Measurements from ENCODE around the gene SORCS2. TPM values are rescaled to one million over a fixed set of nuclear protein-coding genes. Genes with fewer than 3 reads are reported as not detected.

The SORCS2 gene
- total and polyA plus RNA-seq, 7 donors = 0.18 to 1.5 (median 0.36) TPM

DNA sequence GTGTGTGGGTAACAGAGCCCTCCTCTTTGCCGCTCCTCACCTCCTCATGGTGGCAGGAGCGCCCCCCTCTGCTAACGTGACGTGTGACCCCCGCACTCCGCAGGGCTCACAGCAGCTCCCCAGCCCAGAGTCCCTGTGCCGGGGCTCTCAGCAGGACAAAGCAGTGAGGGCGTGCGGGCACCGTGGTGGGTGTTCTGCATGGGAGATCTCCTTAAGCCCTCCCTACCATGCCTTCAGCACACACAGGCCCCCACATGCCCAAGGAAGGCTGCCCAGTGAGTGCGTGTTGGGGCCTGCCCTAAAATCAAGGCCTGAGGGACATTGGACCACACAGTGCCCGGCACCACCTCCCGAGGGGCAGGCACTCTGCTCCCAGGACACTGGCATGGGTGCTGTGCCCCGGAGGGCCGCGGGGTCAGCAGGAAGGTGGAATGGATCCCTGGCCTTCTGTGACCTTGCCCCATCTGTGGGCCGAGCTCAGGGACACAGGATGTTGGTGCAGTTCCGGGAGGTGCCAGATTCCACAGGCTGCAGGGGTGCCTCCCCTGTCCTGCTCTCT, 232.3 kb downstream of the SORCS2 start:
- DNase-seq (peak in 1 of 2 donors; percentile 23), ATAC-seq (no peak)
- H3K27ac ChIP-seq = no peak overlapping the region
- H3K36me3 ChIP-seq (ENCODE audit: insufficient read depth in 1 of 2, low read depth in 1 of 2) = no peaks in the 10 kb centered on the region
- intact Hi-C loops (cut with DNase I) = no loop called here
- no peak overlapping the region for H3K4me3 ChIP-seq
- peaks cover 0 to 2% (median 0%) of the 10 kb centered on the region in 3 donors for H3K27me3 ChIP-seq (ENCODE audit: insufficient read depth in 3 of 3, low read length in 2 of 3)
- no peaks in the 10 kb centered on the region for H3K4me1 ChIP-seq
- WGBS, 3 donors = 75 to 80% (median 80%) methylated on average over 14 to 18 of the region's 18 CpGs
- no peaks in the 10 kb centered on the region for H3K9me3 ChIP-seq
- TF ChIP-seq, protein P1, sequence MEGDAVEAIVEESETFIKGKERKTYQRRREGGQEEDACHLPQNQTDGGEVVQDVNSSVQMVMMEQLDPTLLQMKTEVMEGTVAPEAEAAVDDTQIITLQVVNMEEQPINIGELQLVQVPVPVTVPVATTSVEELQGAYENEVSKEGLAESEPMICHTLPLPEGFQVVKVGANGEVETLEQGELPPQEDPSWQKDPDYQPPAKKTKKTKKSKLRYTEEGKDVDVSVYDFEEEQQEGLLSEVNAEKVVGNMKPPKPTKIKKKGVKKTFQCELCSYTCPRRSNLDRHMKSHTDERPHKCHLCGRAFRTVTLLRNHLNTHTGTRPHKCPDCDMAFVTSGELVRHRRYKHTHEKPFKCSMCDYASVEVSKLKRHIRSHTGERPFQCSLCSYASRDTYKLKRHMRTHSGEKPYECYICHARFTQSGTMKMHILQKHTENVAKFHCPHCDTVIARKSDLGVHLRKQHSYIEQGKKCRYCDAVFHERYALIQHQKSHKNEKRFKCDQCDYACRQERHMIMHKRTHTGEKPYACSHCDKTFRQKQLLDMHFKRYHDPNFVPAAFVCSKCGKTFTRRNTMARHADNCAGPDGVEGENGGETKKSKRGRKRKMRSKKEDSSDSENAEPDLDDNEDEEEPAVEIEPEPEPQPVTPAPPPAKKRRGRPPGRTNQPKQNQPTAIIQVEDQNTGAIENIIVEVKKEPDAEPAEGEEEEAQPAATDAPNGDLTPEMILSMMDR (IDR thresholded peaks at IDR 0.05) = no peak

DNA sequence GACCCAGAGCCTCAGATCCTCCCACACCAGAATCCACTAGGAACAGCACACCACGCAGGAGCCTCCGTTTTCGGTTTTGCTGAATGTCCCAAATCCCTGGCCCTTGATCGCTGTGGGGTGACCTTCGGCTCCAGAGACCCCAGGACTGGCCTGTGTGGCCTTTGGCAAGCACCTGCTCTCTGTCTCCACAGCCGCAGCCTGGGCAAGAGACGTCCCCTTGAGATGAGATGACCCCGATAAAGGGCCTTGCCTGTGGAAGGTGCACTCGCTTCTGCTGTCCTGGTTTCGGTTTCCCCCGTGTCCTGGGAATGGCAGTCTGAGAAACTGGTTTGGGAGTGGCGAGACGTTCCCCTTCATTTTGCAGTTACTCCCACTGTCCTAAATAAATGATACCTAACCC, 232.8 kb downstream of the SORCS2 start:
- peak in 1 of 2 donors; percentile 42 for DNase-seq
- no peak overlapping the region for H3K27ac ChIP-seq
- no peak for ATAC-seq
- H3K4me1 ChIP-seq = no peaks in the 10 kb centered on the region
- TF ChIP-seq, protein P1 (IDR thresholded peaks at IDR 0.05) = no peak
- no peaks in the 10 kb centered on the region for H3K9me3 ChIP-seq
- H3K36me3 ChIP-seq (ENCODE audit: insufficient read depth in 1 of 2, low read depth in 1 of 2) = no peaks in the 10 kb centered on the region
- intact Hi-C loops (cut with DNase I) = no loop called here
- 88 to 91% (median 89%) methylated on average over 13 of the region's 13 CpGs for WGBS, 3 donors
- H3K27me3 ChIP-seq (ENCODE audit: insufficient read depth in 3 of 3, low read length in 2 of 3) = peaks cover 0 to 2% (median 0%) of the 10 kb centered on the region in 3 donors
- H3K4me3 ChIP-seq = no peak overlapping the region

- WGBS, 3 donors = 88 to 90% (median 90%) methylated on average over 25 to 28 of the region's 28 CpGs
- DNase-seq (peak in 1 of 2 donors; percentile 28), ATAC-seq (no peak)
- Histone ChIP-seq H3K9me3 (no peaks in the 10 kb centered on the region), H3K4me1 (no peaks in the 10 kb centered on the region), H3K36me3 (ENCODE audit: insufficient read depth in 1 of 2, low read depth in 1 of 2) (no peaks in the 10 kb centered on the region), H3K27ac (no peak overlapping the region), H3K4me3 (no peak overlapping the region), H3K27me3 (ENCODE audit: insufficient read depth in 3 of 3, low read length in 2 of 3) (peaks cover 0 to 2% (median 0%) of the 10 kb centered on the region in 3 donors)
- intact Hi-C loops (cut with DNase I) = no loop called here
- TF ChIP-seq, protein P1 (IDR thresholded peaks at IDR 0.05) = no peak
Measured at GRCh38 chr4:7425591-7426468, 233.5 kb downstream of the SORCS2 start.

GRCh38 chr4:7426525-7427171, 234.3 kb downstream of the SORCS2 start:
- no peak for ATAC-seq
- no peak overlapping the region for H3K4me3 ChIP-seq
- no peaks in the 10 kb centered on the region for H3K36me3 ChIP-seq (ENCODE audit: insufficient read depth in 1 of 2, low read depth in 1 of 2)
- peaks cover 0 to 2% (median 0%) of the 10 kb centered on the region in 3 donors for H3K27me3 ChIP-seq (ENCODE audit: insufficient read depth in 3 of 3, low read length in 2 of 3)
- intact Hi-C loops (cut with DNase I) = no loop called here
- H3K4me1 ChIP-seq = no peaks in the 10 kb centered on the region
- whole genome bisulfite sequencing, 3 donors = 88 to 94% (median 92%) methylated on average over 20 of the region's 20 CpGs
- H3K9me3 ChIP-seq = no peaks in the 10 kb centered on the region
- TF ChIP-seq, protein P1 (IDR thresholded peaks at IDR 0.05) = no peak
- DNase-seq = peak in 1 of 2 donors; percentile 39
- H3K27ac ChIP-seq = no peak overlapping the region

Data from psoas muscle (tissue), 8 donors.